T-helper 2 cell treated with Interferon-gamma antibody and Interleukin-4, amounts not matched to agents 5 μg/mL and 100 μg/mL, for 36 hours (primary cell): ENCODE results near the gene GUCY2C.
"Not testable (repeated sequence)": the region's sequence is repeated elsewhere in the genome, so short reads cannot be mapped to it uniquely, and the experiment has no call there.

Source experiments
- DNase-seq: peaks from one replicate; pipeline ENCODE4 v3.0.0; 2021; ENCODE audit warnings: low spot score
- H3K27ac Mint-ChIP-seq: one replicate; pipeline ENCODE4 v1.8.0; 2021; ENCODE audit warnings: mild to moderate bottlenecking, mixed read lengths
- H3K27me3 Mint-ChIP-seq: one replicate; pipeline ENCODE4 v1.8.0; 2021; ENCODE audit warnings: low read depth, mixed read lengths
- H3K36me3 Mint-ChIP-seq: one replicate; pipeline ENCODE4 v1.8.0; 2021; ENCODE audit warnings: low read depth, mixed read lengths
- H3K4me1 Mint-ChIP-seq: one replicate; pipeline ENCODE4 v1.8.0; 2021; ENCODE audit warnings: low read depth, mixed read lengths
- H3K4me3 Mint-ChIP-seq: one replicate; pipeline ENCODE4 v1.8.0; 2022; ENCODE audit warnings: mild to moderate bottlenecking, moderate library complexity, mixed read lengths
- H3K9me3 Mint-ChIP-seq: one replicate; pipeline ENCODE4 v1.8.0; 2021; ENCODE audit warnings: mixed read lengths

Gene GUCY2C

DNA sequence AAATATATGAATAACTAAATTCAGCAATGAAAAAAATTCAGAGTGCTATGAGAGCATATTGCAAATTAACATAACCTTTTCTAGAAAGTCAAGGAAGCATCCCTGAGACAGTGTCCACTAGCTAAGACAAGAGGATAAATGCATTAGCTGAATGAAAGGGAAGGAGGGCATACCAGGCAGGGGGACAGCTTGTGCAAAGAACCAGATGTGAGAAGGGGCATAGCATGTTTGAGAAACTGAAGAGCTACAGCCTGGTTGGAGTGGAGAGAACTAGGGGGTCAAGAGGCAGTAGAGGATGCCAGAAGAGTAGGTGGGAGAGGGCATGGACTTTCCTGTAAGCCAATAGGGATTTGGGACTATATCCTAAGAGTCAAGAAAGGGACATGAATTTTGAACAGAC, 2.2 kb upstream of the GUCY2C start:
- no peak for DNase-seq
- no peaks in the 10 kb centered on the region for H3K9me3 Mint-ChIP-seq
- no peaks in the 10 kb centered on the region for H3K36me3 Mint-ChIP-seq
- no peak overlapping the region for H3K27ac Mint-ChIP-seq
- peaks cover 7% of the 10 kb centered on the region for H3K27me3 Mint-ChIP-seq
- H3K4me3 Mint-ChIP-seq: no peak overlapping the region
- H3K4me1 Mint-ChIP-seq: no peaks in the 10 kb centered on the region

DNA sequence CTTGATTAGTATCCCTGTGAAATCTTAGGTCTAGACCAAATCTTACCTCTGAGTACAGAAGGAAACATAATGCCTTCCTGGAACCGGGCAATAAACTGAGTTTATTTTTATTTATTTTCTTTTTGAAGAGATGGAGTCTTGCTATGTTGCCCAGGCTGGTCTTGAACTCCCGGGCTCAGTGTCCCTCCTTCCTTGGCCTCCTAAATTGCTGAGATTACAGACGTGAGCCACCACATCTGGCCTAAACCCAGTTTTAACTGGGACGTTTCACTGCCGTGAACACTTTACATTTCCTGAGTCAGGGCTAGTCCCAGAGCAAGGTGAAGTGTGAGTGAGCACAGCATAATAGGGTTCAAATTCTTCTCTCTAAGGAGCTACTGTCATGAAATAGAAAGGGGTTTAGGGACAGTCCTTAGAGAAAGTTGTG, 671 bp downstream of the GUCY2C start:
- H3K4me3 Mint-ChIP-seq: no peak overlapping the region
- H3K27me3 Mint-ChIP-seq: peaks cover 13% of the 10 kb centered on the region
- no peak overlapping the region for H3K27ac Mint-ChIP-seq
- H3K4me1 Mint-ChIP-seq: no peaks in the 10 kb centered on the region
- no peaks in the 10 kb centered on the region for H3K9me3 Mint-ChIP-seq
- no peaks in the 10 kb centered on the region for H3K36me3 Mint-ChIP-seq
- DNase-seq: no peak

DNA sequence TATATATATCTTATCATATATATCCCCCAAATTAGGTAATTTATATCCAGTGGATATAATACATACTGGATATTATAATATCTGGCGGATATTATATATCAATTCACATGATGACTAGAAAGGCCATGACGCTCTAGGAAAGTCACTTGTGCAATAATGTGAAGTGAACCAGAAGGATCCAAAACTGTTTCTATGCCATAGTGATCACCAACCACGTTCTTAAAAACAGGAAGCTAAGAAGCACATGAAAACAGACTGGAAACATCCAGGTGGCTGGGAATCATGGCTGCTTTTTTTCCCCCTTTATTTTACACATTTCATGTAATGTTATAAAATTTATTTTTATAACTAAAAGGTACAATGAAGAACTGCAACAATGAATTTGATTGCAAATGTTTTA, 1.4 kb downstream of the GUCY2C start:
- H3K27me3 Mint-ChIP-seq: peaks cover 13% of the 10 kb centered on the region
- H3K9me3 Mint-ChIP-seq: no peaks in the 10 kb centered on the region
- DNase-seq: no peak
- H3K27ac Mint-ChIP-seq: no peak overlapping the region
- no peaks in the 10 kb centered on the region for H3K4me1 Mint-ChIP-seq
- no peaks in the 10 kb centered on the region for H3K36me3 Mint-ChIP-seq
- no peak overlapping the region for H3K4me3 Mint-ChIP-seq

DNA sequence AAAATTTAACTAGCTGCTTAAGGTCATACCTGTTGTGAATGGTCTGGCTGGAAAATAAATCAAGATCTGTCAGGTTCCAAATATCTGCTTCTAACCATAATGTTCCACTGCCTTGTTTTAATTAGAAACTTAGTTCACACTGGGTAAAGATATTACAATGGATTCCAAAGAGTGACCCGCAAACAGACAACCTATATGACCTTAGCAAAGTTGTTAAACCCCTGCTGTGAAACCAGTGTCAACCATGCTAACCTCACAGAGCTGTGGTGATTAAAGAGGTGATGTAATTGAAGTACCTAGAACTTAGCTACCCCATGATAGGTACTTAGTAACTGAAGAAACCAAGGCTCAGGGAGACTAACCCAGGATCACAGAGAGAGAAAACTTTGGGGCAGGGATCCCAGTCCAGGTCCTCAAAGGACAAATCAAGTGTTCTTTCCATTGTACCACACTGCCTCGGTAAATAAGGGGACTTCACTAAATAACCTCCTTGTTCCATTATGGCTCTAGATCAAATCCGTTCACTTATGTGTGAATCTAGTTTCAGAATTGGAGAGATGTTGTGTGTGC, 2.2 kb downstream of the GUCY2C start:
- H3K4me3 Mint-ChIP-seq: no peak overlapping the region
- no peaks in the 10 kb centered on the region for H3K4me1 Mint-ChIP-seq
- H3K9me3 Mint-ChIP-seq: no peaks in the 10 kb centered on the region
- peaks cover 13% of the 10 kb centered on the region for H3K27me3 Mint-ChIP-seq
- no peak for DNase-seq
- H3K27ac Mint-ChIP-seq: no peak overlapping the region
- H3K36me3 Mint-ChIP-seq: no peaks in the 10 kb centered on the region

DNA sequence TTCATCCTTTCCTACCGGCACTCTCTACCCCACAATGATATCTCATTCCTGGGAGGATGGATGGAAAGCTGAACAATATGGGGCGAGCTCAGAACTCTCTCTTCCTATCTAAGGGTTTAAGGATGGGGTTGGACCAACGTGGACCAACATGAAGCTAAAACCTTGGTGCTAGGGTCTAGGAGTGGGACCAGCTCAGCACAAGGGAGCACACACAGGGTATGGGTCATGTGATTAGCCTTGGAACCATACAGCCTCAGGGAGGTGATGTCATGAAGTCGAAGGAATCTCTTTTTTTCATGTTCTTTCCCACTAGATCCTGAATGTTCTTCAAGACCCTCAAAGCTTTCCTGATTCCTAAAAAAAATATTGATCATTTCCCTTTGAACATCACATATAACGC, 3.3 kb downstream of the GUCY2C start:
- Mint-ChIP-seq H3K4me3 (no peak overlapping the region), H3K27me3 (peaks cover 13% of the 10 kb centered on the region), H3K36me3 (no peaks in the 10 kb centered on the region), H3K9me3 (no peaks in the 10 kb centered on the region), H3K4me1 (no peaks in the 10 kb centered on the region), H3K27ac (no peak overlapping the region)
- no peak for DNase-seq

DNA sequence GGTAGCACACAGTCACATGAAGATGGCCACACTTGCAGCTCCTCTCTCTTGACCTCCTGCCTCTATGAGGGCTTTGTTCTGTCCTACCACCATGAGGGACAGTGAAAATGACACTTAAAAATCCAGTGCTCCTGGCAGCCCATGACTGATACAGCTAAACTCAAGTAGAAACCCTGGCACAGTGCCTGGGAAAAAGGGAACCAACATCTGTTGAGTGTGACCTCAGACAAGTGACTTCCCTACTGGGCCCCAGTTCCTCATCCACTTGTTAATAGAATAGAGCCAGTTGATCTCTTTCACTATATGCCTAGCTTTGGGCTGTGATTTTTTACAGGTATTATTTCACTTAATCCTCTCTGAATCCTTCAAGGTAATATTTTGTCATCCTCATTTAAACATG, 4.8 kb downstream of the GUCY2C start:
- Mint-ChIP-seq H3K4me3 (no peak overlapping the region), H3K36me3 (no peaks in the 10 kb centered on the region), H3K9me3 (no peaks in the 10 kb centered on the region), H3K4me1 (no peaks in the 10 kb centered on the region), H3K27ac (no peak overlapping the region), H3K27me3 (peaks cover 13% of the 10 kb centered on the region)
- no peak for DNase-seq

DNA sequence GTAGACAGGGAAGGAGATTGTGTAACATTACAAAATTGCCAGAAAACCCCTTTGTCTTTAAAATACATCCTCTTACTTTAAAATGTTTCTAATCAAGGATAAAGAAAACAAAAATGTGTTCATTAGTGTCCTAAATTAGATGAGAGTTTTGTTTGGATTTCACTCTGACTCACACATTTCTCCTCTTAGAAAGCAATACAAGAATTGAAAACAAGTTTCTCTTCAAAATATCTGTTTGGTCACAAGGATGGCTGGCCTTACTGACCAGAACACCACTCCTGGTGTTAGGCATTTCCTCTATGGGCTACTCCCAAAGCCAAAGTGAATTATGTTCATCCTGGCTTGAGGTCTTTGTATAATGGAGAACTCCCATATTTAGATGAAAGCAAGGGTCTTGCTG, 6.4 kb downstream of the GUCY2C start:
- H3K27me3 Mint-ChIP-seq: peaks cover 13% of the 10 kb centered on the region
- no peaks in the 10 kb centered on the region for H3K4me1 Mint-ChIP-seq
- H3K4me3 Mint-ChIP-seq: no peak overlapping the region
- DNase-seq: no peak
- H3K27ac Mint-ChIP-seq: no peak overlapping the region
- no peaks in the 10 kb centered on the region for H3K36me3 Mint-ChIP-seq
- no peaks in the 10 kb centered on the region for H3K9me3 Mint-ChIP-seq

DNA sequence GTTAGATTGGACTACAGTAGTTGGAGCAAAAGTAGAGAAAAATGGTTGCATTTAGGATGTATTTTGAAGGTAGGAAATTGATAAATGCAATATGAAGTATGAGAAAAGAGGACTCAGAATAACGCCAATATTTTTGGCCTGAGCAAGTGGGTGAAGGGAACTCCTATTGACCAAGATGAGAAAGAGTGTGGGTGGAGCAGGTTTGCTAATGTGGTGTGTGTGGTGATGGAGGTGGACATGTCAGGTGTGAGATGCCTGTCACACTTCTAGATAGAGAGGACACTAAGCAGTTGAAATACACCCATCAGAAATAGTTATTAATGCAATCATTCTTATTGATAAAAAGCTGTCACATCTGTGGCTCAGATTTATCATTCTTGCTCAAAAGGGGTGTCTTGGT, 7.3 kb downstream of the GUCY2C start:
- no peak overlapping the region for H3K27ac Mint-ChIP-seq
- H3K4me1 Mint-ChIP-seq: no peaks in the 10 kb centered on the region
- H3K9me3 Mint-ChIP-seq: no peaks in the 10 kb centered on the region
- H3K4me3 Mint-ChIP-seq: no peak overlapping the region
- peaks cover 9% of the 10 kb centered on the region for H3K27me3 Mint-ChIP-seq
- no peaks in the 10 kb centered on the region for H3K36me3 Mint-ChIP-seq
- DNase-seq: no peak

DNA sequence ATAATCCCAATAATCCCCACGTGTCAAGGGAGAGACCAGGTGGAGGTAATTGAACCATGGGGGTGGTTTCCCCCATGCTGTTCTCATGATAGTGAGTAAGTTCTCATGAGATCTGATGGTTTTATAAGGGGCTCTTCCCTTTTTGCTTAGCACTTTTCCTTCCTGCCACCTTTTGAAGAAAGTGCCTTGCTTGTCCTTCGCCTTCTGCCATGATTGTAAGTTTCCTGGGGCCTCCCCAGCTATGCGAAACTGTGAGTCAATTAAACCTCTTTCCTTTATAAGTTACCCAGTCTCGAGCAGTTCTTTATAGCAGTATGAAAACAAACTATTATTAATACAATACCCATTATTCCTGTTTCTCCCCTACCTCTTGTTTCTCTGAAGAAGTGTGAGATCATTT, 14.2 kb downstream of the GUCY2C start:
- H3K27me3 Mint-ChIP-seq, DNase-seq, H3K27ac Mint-ChIP-seq: not testable (repeated sequence)

DNA sequence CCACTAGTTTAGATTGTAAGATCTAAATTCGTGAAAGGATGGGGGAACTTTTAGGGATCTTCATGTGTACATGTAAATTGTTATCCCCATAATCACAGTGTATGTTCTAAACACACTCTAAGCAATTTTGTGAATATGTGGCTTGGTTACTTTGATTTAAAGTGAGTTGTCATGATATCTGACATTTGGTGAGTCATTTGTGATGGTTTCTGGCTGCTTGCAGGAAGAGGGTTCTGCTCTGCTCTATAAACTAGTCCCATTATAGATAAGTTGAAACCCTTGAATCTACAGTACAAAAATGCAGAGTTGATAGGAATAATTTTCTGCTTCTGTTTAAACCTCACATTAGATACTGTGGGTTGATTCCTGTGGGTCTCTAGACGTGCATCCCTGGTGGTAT, 14.8 kb downstream of the GUCY2C start:
- Mint-ChIP-seq H3K36me3 (no peaks in the 10 kb centered on the region), H3K27ac (no peak overlapping the region), H3K9me3 (no peaks in the 10 kb centered on the region), H3K27me3 (peaks cover 4% of the 10 kb centered on the region), H3K4me3 (no peak overlapping the region), H3K4me1 (peaks cover 5% of the 10 kb centered on the region)
- no peak for DNase-seq

More for the DNA sequence above, 14.2 kb downstream of the GUCY2C start:
- not testable (repeated sequence) for H3K36me3 Mint-ChIP-seq, H3K9me3 Mint-ChIP-seq, H3K4me3 Mint-ChIP-seq, H3K4me1 Mint-ChIP-seq

DNA sequence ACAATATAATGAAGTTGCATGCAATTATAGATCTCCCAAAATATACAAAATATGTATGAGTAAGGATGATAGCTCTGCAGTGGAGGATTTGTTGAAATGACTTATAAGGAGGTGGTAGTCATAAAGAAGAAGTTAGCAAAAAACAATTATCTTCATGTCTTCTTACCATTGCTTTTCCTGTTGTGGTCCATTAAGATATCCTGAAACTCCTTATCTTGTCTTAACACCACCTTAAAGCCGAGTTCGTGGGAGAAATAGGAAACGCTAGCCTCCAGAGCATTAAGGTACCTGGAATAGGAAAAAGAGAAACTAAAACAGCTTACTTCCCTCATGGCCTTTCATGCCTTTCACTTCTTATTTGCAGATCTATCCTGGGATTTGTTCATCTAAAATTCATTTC, 15.2 kb downstream of the GUCY2C start:
- no peaks in the 10 kb centered on the region for H3K36me3 Mint-ChIP-seq
- peaks cover 5% of the 10 kb centered on the region for H3K4me1 Mint-ChIP-seq
- H3K9me3 Mint-ChIP-seq: no peaks in the 10 kb centered on the region
- H3K4me3 Mint-ChIP-seq: no peak overlapping the region
- no peak for DNase-seq
- H3K27ac Mint-ChIP-seq: no peak overlapping the region
- peaks cover 4% of the 10 kb centered on the region for H3K27me3 Mint-ChIP-seq

DNA sequence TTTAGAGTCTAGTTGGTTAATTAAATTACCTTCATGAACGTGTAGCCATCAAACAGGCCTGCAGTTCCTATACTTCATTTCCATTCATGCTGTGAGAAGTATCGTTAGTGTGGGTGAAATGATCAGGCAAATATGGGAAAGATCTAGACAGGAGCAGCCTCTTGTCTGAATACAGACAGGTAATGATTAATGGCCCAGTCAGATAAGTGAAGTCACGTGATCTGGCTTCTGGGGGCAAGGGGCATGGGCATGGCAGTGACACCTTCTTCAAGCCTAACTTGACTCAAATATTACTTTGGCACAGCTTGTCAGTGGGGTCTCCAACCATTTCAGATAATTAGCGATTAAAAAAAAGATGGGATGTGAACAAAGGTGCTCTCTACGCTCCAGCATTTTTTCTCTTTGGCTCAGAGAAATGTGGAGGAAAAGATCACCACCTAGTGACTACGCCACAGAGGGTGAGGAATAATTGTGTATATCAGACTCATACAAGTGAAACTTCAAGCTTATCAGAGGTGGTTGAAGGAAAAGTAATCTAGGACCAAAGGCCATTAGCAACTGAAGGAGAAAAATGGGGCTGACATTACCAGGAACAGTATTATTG, 17.8 kb downstream of the GUCY2C start:
- no peaks in the 10 kb centered on the region for H3K9me3 Mint-ChIP-seq
- no peaks in the 10 kb centered on the region for H3K36me3 Mint-ChIP-seq
- no peak overlapping the region for H3K27ac Mint-ChIP-seq
- H3K27me3 Mint-ChIP-seq: peaks cover 16% of the 10 kb centered on the region
- DNase-seq: no peak
- peaks cover 5% of the 10 kb centered on the region for H3K4me1 Mint-ChIP-seq
- H3K4me3 Mint-ChIP-seq: no peak overlapping the region

DNA sequence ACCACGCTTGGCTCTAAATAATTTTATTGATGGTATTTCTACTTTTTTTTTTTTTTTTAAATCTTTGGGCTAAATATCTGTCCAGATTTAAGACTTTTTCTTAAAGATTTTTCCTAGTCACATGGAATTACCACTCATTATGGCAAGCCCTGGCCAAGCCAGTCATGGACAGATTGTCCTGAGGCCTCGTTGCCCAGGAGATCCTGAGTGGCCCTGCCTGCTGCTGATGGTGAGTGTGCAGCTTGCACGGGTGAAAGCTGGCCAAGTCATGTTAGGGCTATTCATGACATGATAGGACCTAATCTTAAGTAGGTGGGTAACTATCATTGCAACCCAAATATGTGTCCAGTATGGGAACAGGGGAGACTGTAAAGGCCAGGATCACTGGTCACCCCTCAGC, 27.8 kb downstream of the GUCY2C start:
- Mint-ChIP-seq H3K36me3 (no peaks in the 10 kb centered on the region), H3K4me3 (no peak overlapping the region), H3K27ac (no peak overlapping the region), H3K27me3 (peaks cover 7% of the 10 kb centered on the region), H3K4me1 (peaks cover 12% of the 10 kb centered on the region), H3K9me3 (no peaks in the 10 kb centered on the region)
- DNase-seq: no peak

DNA sequence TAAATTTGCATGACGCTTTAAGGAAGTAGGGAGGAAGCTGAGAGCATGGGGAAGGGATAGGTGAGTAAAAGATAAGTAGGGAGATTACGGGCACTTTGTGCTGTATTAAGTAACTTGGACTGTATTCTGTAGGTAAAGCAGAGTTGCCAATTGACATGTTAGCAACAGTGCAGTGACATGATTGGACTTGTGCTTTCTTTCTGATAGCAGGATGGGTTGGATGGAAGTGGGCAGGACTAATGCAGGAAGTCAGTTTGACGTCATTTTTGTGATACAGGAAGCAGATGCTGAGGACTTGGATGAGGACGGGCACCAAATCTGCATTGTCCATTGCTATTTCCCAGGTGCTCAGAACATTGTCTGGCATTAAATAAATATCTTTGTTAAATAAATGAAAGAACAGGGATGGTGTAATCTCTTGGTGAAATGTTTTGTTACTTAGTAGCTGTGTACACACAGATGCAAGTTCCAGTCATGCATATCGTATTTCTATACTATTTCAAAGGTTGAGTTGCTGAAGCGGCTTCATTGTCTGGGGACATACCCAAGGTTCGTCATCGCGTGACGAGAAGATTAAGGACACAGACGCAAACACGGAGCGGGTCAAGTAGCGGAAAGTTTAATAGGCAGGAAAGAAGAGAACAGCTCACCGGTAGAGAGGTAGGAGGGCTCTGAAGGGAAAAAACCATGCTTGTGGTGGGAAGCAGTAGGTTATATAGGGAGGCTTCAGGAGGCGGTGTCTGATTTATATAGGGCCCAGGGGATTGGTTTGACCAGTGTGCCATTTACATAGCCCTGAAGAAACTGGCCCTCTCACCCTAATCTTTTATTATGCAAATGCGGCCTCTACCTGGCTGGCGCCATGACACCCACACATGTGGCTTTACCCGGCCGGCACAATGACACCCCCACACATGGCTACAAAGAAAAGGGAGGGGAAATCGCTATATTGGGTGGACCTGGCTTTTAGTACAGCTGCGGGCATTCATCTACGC, 30.7 kb downstream of the GUCY2C start:
- H3K4me1 Mint-ChIP-seq: peaks cover 12% of the 10 kb centered on the region
- H3K9me3 Mint-ChIP-seq: no peaks in the 10 kb centered on the region
- no peak for DNase-seq
- H3K4me3 Mint-ChIP-seq: no peak overlapping the region
- peaks cover 14% of the 10 kb centered on the region for H3K27me3 Mint-ChIP-seq
- no peak overlapping the region for H3K27ac Mint-ChIP-seq
- H3K36me3 Mint-ChIP-seq: no peaks in the 10 kb centered on the region
